ENCODE data around the gene PTPRCAP. TPM values are rescaled to one million over a fixed set of nuclear protein-coding genes. Genes with fewer than 3 reads are reported as not detected.

PTPRCAP gene
- total RNA-seq, 4 donors from 2014 or later = 0.29 to 5.0 (median 1.9) TPM

DNA sequence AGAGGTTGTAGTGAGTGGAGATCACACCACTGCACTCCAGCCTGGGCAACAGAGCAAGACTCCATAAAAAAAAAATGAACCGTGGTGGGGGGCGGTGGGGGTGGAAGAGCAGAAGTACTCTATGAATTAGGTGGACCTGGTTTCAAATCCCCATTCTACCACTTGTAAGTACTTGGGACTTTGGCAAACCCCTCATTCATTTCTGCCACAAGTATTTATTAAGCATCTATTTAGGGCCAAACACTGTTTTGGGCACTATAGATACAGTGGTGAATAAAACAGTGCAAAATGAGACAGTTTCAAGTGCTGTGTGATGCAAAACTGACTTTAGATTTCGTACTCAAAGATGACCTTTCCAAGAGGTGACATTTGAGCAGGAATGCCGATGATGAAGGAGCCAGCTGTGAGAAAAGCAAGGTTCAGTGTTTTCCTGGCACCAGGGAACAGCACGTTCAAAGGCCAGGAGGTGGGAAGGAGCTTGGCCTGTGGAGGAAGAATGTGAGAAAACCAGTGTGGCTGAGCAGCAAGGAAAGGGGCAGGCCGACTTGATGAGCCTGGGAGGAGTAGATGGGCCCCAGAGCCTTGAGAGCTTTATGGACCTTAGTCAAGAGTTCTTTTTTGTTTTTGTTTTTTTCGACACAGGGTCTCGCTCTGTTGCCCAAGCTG lies 33.0 kb upstream of the PTPRCAP start:
- DNase-seq = no peak
- H3K9me3 ChIP-seq = no peaks in the 10 kb centered on the region
- no peaks in the 10 kb centered on the region for H3K27me3 ChIP-seq
- no peak for TF ChIP-seq POLR2A (IDR thresholded peaks at IDR 0.05)
- TF ChIP-seq, protein P1, sequence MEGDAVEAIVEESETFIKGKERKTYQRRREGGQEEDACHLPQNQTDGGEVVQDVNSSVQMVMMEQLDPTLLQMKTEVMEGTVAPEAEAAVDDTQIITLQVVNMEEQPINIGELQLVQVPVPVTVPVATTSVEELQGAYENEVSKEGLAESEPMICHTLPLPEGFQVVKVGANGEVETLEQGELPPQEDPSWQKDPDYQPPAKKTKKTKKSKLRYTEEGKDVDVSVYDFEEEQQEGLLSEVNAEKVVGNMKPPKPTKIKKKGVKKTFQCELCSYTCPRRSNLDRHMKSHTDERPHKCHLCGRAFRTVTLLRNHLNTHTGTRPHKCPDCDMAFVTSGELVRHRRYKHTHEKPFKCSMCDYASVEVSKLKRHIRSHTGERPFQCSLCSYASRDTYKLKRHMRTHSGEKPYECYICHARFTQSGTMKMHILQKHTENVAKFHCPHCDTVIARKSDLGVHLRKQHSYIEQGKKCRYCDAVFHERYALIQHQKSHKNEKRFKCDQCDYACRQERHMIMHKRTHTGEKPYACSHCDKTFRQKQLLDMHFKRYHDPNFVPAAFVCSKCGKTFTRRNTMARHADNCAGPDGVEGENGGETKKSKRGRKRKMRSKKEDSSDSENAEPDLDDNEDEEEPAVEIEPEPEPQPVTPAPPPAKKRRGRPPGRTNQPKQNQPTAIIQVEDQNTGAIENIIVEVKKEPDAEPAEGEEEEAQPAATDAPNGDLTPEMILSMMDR (IDR thresholded peaks at IDR 0.05) = no peak
- intact Hi-C loops (cut with DNase I; ENCODE audit: low total_unique reads) = no loop called here
- no peak overlapping the region for H3K4me3 ChIP-seq
- no peak overlapping the region for H3K27ac ChIP-seq
- H3K36me3 ChIP-seq = no peaks in the 10 kb centered on the region
- peaks cover 0 to 6% of the 10 kb centered on the region in 2 donors for H3K4me1 ChIP-seq

DNA sequence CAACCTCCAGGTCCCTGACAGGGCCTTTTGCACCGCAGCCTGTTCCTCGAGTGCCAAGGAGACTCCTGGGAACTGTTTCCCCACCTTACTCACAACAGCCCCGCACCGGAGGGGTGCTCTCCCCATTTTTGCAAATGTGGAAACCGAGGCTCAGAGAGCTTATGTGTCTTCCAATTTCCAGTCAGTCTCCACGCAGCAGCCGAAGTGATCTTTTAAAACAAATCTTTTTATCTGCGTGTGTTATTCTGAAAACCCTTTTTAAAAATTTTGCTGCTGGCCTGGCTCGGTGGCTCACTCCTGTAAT lies 32.0 kb upstream of the PTPRCAP start:
- Histone ChIP-seq H3K4me1 (peaks cover 0 to 6% of the 10 kb centered on the region in 2 donors), H3K27ac (peak overlapping the region; percentile 91 to 92)
- DNase-seq = no peak

DNA sequence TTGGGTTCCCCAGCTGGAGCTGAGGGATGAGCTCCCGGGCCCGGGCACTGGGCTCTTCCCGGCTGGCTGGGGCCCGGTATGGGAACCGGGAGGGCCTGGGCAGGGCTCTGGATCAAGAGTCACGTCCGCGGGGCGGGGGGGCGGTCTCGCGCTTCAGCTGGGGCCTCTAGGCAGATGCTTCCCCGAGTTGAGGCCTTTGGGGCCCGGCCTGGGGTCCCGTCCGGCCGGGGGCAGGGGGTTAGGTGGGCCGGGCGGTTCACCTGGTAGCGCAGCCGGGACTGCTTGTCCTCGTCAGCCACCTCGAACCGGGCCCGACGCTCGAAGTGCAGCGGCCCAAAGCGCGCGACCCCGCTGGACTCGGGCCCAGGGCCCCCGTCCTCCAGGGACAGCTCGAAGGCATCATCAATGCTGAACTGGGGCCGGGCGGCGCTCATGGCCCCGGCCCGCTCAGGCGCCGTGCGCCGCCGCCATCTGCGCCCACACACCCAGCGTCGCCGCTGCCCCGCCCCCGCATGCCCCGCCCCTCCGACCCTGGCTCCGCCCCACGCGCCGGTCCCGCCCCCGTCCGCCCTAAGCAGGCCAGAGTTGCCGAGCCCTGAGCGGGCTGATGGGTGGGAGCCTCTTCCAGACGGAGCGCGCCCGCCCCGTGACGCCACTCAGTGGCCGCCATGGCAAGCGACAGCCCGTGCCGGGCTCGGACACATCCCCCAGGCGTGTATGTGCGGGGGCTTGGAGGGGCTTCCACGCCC lies 31.5 kb upstream of the PTPRCAP start, which contains the start of gene TMEM134:
TSS of gene TMEM134 (minus strand) at position 493 of the 749 bp plus-strand sequence. CDS start at position 434, 59 bp downstream.
- Histone ChIP-seq H3K4me3 (peak within 1 kb of the TSS; percentile 77 to 87), H3K4me1 (peaks cover 0 to 6% of the 10 kb centered on the region in 2 donors), H3K27me3 (no peaks in the 10 kb centered on the region), H3K36me3 (no peaks in the 10 kb centered on the region), H3K9me3 (no peaks in the 10 kb centered on the region), H3K27ac (peak within 1 kb of the TSS; percentile 91 to 92)
- TF ChIP-seq POLR2A (IDR thresholded peaks at IDR 0.05) = peak; percentile 32 to 76
- TF ChIP-seq, protein P1 (IDR thresholded peaks at IDR 0.05) = peak; percentile 37 to 66 (median 54)
- intact Hi-C loops (cut with DNase I; ENCODE audit: low total_unique reads) = no loop called here
- peak; percentile 90 for DNase-seq

More for the DNA sequence above, 32.0 kb upstream of the PTPRCAP start:
- TF ChIP-seq POLR2A (IDR thresholded peaks at IDR 0.05) = no peak
- TF ChIP-seq, protein P1 (IDR thresholded peaks at IDR 0.05) = no peak
- H3K27me3 ChIP-seq = no peaks in the 10 kb centered on the region
- H3K9me3 ChIP-seq = no peaks in the 10 kb centered on the region
- peak overlapping the region; percentile 77 to 87 for H3K4me3 ChIP-seq
- intact Hi-C loops (cut with DNase I; ENCODE audit: low total_unique reads) = no loop called here
- H3K36me3 ChIP-seq = no peaks in the 10 kb centered on the region

DNA sequence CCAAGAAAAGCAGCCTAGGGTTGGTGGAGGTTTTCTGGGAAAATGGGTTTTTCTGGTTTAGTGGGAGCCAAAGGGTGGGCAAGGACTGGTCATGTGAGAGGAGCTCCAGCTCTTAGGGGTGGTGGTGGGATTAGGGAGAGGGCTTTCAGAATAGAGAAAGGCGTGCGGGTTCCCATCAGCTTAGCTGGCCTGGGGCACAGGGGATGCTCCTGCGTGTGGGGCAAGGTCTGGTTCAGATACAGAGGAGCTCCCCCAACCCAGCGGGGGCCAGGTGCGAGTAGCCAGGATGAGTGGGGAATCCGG lies 30.9 kb upstream of the PTPRCAP start:
- Histone ChIP-seq H3K36me3 (no peaks in the 10 kb centered on the region), H3K4me1 (peaks cover 0 to 6% of the 10 kb centered on the region in 2 donors)
- intact Hi-C loops (cut with DNase I; ENCODE audit: low total_unique reads) = no loop called here

More for the DNA sequence above, 30.9 kb upstream of the PTPRCAP start:
- TF ChIP-seq POLR2A (IDR thresholded peaks at IDR 0.05) = no peak
- TF ChIP-seq, protein P1 (IDR thresholded peaks at IDR 0.05) = no peak
- Histone ChIP-seq H3K27ac (peak overlapping the region; percentile 91 to 92), H3K9me3 (no peaks in the 10 kb centered on the region), H3K4me3 (peak overlapping the region; percentile 77 to 87), H3K27me3 (no peaks in the 10 kb centered on the region)
- DNase-seq = no peak
